ENCODE measurements around the gene DAPK2. TPM values are rescaled to one million over a fixed set of nuclear protein-coding genes. Genes with fewer than 3 reads are reported as not detected.
A peak's percentile ranks its signal among the peaks of the same experiment; 100 is the strongest.

Gene DAPK2
- total RNA-seq, 1 experiment from 2014 or later = 2.3 TPM

DNA sequence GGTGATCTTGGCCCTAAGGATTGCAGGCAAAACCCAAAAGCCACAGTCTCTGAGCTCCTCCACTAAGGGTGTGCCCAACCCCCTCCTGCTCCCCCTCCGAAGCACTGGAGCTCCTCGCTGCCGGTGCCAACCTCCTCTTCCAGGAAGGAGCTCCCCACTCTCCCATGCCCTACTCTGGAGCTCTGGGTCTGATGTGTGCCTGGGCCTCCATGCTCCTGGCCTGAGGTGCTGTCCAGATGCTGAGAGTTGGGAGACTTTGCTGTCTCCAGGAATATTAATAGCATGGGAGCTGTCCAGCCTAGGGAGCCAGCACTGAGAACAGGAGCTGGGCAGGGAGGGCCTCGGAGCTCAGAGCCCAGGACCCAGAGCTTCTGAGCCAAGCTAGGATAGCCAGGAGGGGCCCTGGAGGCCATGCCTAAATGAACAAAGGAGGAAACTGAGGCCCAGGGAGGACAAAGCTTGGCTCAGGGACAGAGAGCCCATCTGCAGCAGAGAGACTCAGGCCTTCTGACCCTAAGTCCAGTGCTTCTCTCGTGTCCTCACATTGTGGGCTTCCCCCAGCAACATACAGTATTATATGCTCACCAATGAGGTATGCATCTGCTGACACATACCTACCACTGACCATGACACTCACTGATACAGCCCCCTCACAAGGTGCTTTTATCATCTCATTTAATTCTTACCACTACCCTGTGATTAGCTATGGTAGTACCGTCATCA is 175.6 kb downstream of the DAPK2 start (continued):
- TF ChIP-seq, protein P1, sequence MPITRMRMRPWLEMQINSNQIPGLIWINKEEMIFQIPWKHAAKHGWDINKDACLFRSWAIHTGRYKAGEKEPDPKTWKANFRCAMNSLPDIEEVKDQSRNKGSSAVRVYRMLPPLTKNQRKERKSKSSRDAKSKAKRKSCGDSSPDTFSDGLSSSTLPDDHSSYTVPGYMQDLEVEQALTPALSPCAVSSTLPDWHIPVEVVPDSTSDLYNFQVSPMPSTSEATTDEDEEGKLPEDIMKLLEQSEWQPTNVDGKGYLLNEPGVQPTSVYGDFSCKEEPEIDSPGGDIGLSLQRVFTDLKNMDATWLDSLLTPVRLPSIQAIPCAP (CRISPR knock-in tag; IDR thresholded peaks at IDR 0.05) = peak; percentile 83; the same call in 1 of the 2 replicates
- TF ChIP-seq KAT7 (CRISPR knock-in tag; IDR thresholded peaks at IDR 0.05; ENCODE audit: borderline replicate concordance) = no peak
- TF ChIP-seq, protein P2, sequence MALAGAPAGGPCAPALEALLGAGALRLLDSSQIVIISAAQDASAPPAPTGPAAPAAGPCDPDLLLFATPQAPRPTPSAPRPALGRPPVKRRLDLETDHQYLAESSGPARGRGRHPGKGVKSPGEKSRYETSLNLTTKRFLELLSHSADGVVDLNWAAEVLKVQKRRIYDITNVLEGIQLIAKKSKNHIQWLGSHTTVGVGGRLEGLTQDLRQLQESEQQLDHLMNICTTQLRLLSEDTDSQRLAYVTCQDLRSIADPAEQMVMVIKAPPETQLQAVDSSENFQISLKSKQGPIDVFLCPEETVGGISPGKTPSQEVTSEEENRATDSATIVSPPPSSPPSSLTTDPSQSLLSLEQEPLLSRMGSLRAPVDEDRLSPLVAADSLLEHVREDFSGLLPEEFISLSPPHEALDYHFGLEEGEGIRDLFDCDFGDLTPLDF (CRISPR knock-in tag; IDR thresholded peaks at IDR 0.05) = peak; percentile 81; the same call in 1 of the 2 replicates
- TF ChIP-seq, protein P3, sequence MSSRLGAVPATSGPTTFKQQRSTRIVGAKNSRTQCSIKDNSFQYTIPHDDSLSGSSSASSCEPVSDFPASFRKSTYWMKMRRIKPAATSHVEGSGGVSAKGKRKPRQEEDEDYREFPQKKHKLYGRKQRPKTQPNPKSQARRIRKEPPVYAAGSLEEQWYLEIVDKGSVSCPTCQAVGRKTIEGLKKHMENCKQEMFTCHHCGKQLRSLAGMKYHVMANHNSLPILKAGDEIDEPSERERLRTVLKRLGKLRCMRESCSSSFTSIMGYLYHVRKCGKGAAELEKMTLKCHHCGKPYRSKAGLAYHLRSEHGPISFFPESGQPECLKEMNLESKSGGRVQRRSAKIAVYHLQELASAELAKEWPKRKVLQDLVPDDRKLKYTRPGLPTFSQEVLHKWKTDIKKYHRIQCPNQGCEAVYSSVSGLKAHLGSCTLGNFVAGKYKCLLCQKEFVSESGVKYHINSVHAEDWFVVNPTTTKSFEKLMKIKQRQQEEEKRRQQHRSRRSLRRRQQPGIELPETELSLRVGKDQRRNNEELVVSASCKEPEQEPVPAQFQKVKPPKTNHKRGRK (CRISPR knock-in tag; IDR thresholded peaks at IDR 0.05; ENCODE audit: borderline replicate concordance) = 0 out of 2 replicates have a peak, but pooled peaks have one; percentile 41
- TF ChIP-seq ZBTB21 (CRISPR knock-in tag; IDR thresholded peaks at IDR 0.05; ENCODE audit: borderline replicate concordance) = 0 out of 2 replicates have a peak, but pooled peaks have one; percentile 56
- peak; percentile 96 for TF ChIP-seq SMAD4 (CRISPR knock-in tag; IDR thresholded peaks at IDR 0.05)
- TF ChIP-seq SOX15 (CRISPR knock-in tag; IDR thresholded peaks at IDR 0.05) = no peak
- TF ChIP-seq, protein P4, sequence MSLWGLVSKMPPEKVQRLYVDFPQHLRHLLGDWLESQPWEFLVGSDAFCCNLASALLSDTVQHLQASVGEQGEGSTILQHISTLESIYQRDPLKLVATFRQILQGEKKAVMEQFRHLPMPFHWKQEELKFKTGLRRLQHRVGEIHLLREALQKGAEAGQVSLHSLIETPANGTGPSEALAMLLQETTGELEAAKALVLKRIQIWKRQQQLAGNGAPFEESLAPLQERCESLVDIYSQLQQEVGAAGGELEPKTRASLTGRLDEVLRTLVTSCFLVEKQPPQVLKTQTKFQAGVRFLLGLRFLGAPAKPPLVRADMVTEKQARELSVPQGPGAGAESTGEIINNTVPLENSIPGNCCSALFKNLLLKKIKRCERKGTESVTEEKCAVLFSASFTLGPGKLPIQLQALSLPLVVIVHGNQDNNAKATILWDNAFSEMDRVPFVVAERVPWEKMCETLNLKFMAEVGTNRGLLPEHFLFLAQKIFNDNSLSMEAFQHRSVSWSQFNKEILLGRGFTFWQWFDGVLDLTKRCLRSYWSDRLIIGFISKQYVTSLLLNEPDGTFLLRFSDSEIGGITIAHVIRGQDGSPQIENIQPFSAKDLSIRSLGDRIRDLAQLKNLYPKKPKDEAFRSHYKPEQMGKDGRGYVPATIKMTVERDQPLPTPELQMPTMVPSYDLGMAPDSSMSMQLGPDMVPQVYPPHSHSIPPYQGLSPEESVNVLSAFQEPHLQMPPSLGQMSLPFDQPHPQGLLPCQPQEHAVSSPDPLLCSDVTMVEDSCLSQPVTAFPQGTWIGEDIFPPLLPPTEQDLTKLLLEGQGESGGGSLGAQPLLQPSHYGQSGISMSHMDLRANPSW (CRISPR knock-in tag; conservative IDR thresholded peaks at IDR 0.05; ENCODE audit: low read depth) = no peak
- TF ChIP-seq, protein P5, sequence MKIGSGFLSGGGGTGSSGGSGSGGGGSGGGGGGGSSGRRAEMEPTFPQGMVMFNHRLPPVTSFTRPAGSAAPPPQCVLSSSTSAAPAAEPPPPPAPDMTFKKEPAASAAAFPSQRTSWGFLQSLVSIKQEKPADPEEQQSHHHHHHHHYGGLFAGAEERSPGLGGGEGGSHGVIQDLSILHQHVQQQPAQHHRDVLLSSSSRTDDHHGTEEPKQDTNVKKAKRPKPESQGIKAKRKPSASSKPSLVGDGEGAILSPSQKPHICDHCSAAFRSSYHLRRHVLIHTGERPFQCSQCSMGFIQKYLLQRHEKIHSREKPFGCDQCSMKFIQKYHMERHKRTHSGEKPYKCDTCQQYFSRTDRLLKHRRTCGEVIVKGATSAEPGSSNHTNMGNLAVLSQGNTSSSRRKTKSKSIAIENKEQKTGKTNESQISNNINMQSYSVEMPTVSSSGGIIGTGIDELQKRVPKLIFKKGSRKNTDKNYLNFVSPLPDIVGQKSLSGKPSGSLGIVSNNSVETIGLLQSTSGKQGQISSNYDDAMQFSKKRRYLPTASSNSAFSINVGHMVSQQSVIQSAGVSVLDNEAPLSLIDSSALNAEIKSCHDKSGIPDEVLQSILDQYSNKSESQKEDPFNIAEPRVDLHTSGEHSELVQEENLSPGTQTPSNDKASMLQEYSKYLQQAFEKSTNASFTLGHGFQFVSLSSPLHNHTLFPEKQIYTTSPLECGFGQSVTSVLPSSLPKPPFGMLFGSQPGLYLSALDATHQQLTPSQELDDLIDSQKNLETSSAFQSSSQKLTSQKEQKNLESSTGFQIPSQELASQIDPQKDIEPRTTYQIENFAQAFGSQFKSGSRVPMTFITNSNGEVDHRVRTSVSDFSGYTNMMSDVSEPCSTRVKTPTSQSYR (CRISPR knock-in tag; IDR thresholded peaks at IDR 0.05) = peak; percentile 84; the same call in 1 of the 2 replicates
- TF ChIP-seq, protein P6, sequence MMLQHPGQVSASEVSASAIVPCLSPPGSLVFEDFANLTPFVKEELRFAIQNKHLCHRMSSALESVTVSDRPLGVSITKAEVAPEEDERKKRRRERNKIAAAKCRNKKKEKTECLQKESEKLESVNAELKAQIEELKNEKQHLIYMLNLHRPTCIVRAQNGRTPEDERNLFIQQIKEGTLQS (CRISPR knock-in tag; conservative IDR thresholded peaks at IDR 0.05) = 0 out of 2 replicates have a peak, but pooled peaks have one; percentile 47
- peak; percentile 74; the same call in 1 of the 2 replicates for TF ChIP-seq ESRRA (CRISPR knock-in tag; IDR thresholded peaks at IDR 0.05; ENCODE audit: borderline replicate concordance)
- no peak for TF ChIP-seq ZNF317 (CRISPR knock-in tag; IDR thresholded peaks at IDR 0.05; ENCODE audit: borderline replicate concordance, low read depth)
- no peak for TF ChIP-seq ZNF138 (CRISPR knock-in tag; conservative IDR thresholded peaks at IDR 0.05)
- TF ChIP-seq ETV6 (CRISPR knock-in tag; IDR thresholded peaks at IDR 0.05) = no peak
- 0 out of 2 replicates have a peak, but pooled peaks have one; percentile 61 for TF ChIP-seq CREM (CRISPR knock-in tag; IDR thresholded peaks at IDR 0.05)
- TF ChIP-seq, protein P7, sequence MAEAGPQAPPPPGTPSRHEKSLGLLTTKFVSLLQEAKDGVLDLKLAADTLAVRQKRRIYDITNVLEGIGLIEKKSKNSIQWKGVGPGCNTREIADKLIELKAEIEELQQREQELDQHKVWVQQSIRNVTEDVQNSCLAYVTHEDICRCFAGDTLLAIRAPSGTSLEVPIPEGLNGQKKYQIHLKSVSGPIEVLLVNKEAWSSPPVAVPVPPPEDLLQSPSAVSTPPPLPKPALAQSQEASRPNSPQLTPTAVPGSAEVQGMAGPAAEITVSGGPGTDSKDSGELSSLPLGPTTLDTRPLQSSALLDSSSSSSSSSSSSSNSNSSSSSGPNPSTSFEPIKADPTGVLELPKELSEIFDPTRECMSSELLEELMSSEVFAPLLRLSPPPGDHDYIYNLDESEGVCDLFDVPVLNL (CRISPR knock-in tag; IDR thresholded peaks at IDR 0.05; ENCODE audit: borderline replicate concordance, low read depth) = no peak
- TF ChIP-seq NFYB (CRISPR knock-in tag; conservative IDR thresholded peaks at IDR 0.05; ENCODE audit: low read depth) = 0 out of 2 replicates have a peak, but pooled peaks have one; percentile 11
- TF ChIP-seq, protein P8, sequence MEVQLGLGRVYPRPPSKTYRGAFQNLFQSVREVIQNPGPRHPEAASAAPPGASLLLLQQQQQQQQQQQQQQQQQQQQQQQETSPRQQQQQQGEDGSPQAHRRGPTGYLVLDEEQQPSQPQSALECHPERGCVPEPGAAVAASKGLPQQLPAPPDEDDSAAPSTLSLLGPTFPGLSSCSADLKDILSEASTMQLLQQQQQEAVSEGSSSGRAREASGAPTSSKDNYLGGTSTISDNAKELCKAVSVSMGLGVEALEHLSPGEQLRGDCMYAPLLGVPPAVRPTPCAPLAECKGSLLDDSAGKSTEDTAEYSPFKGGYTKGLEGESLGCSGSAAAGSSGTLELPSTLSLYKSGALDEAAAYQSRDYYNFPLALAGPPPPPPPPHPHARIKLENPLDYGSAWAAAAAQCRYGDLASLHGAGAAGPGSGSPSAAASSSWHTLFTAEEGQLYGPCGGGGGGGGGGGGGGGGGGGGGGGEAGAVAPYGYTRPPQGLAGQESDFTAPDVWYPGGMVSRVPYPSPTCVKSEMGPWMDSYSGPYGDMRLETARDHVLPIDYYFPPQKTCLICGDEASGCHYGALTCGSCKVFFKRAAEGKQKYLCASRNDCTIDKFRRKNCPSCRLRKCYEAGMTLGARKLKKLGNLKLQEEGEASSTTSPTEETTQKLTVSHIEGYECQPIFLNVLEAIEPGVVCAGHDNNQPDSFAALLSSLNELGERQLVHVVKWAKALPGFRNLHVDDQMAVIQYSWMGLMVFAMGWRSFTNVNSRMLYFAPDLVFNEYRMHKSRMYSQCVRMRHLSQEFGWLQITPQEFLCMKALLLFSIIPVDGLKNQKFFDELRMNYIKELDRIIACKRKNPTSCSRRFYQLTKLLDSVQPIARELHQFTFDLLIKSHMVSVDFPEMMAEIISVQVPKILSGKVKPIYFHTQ (CRISPR knock-in tag; IDR thresholded peaks at IDR 0.05) = no peak
- TF ChIP-seq, protein P9, sequence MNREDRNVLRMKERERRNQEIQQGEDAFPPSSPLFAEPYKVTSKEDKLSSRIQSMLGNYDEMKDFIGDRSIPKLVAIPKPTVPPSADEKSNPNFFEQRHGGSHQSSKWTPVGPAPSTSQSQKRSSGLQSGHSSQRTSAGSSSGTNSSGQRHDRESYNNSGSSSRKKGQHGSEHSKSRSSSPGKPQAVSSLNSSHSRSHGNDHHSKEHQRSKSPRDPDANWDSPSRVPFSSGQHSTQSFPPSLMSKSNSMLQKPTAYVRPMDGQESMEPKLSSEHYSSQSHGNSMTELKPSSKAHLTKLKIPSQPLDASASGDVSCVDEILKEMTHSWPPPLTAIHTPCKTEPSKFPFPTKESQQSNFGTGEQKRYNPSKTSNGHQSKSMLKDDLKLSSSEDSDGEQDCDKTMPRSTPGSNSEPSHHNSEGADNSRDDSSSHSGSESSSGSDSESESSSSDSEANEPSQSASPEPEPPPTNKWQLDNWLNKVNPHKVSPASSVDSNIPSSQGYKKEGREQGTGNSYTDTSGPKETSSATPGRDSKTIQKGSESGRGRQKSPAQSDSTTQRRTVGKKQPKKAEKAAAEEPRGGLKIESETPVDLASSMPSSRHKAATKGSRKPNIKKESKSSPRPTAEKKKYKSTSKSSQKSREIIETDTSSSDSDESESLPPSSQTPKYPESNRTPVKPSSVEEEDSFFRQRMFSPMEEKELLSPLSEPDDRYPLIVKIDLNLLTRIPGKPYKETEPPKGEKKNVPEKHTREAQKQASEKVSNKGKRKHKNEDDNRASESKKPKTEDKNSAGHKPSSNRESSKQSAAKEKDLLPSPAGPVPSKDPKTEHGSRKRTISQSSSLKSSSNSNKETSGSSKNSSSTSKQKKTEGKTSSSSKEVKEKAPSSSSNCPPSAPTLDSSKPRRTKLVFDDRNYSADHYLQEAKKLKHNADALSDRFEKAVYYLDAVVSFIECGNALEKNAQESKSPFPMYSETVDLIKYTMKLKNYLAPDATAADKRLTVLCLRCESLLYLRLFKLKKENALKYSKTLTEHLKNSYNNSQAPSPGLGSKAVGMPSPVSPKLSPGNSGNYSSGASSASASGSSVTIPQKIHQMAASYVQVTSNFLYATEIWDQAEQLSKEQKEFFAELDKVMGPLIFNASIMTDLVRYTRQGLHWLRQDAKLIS (CRISPR knock-in tag; IDR thresholded peaks at IDR 0.05; ENCODE audit: borderline replicate concordance) = no peak

Data from WTC11 (cell line).